ENCODE results near the gene PALM. TPM values are rescaled to one million over a fixed set of nuclear protein-coding genes. Genes with fewer than 3 reads are reported as not detected.
A peak's percentile ranks its signal among the peaks of the same experiment; 100 is the strongest.

PALM gene
- total RNA-seq, 1 experiment from 2014 or later, result 49.6 TPM

- no peak for DNase-seq (ENCODE audit: low spot score)
- in situ Hi-C loops (cut with HindIII; ENCODE audit: low sequenced_read_pairs), result no loop called here
These were observed 56.5 kb downstream of the PALM start for GRCh38 chr19:765179-765738.

GRCh38 chr19:768424-768823 lies 59.7 kb downstream of the PALM start:
- no peak for DNase-seq (ENCODE audit: low spot score)
- in situ Hi-C loops (cut with HindIII; ENCODE audit: low sequenced_read_pairs), result no loop called here

- in situ Hi-C loops (cut with HindIII; ENCODE audit: low sequenced_read_pairs), result no loop called here
- no peak for DNase-seq (ENCODE audit: low spot score)
These were observed 60.9 kb downstream of the PALM start for GRCh38 chr19:769616-770015.

GRCh38 chr19:771332-771785 lies 62.6 kb downstream of the PALM start:
- DNase-seq (ENCODE audit: low spot score), result peak; percentile 31
- in situ Hi-C loops (cut with HindIII; ENCODE audit: low sequenced_read_pairs), result no loop called here

GRCh38 chr19:772063-772462 lies 63.3 kb downstream of the PALM start:
- in situ Hi-C loops (cut with HindIII; ENCODE audit: low sequenced_read_pairs), result no loop called here
- no peak for DNase-seq (ENCODE audit: low spot score)

GRCh38 chr19:772730-773436 lies 64.1 kb downstream of the PALM start:
- DNase-seq (ENCODE audit: low spot score), result peak; percentile 29
- in situ Hi-C loops (cut with HindIII; ENCODE audit: low sequenced_read_pairs), result no loop called here

- in situ Hi-C loops (cut with HindIII; ENCODE audit: low sequenced_read_pairs), result no loop called here
These were observed 67.8 kb downstream of the PALM start for GRCh38 chr19:776549-776948.

GRCh38 chr19:778910-779653 lies 70.3 kb downstream of the PALM start:
- DNase-seq (ENCODE audit: low spot score), result no peak
- in situ Hi-C loops (cut with HindIII; ENCODE audit: low sequenced_read_pairs), result no loop called here

More at GRCh38 chr19:776549-776948, 67.8 kb downstream of the PALM start:
- no peak for DNase-seq (ENCODE audit: low spot score)

- DNase-seq (ENCODE audit: low spot score), result no peak
- in situ Hi-C loops (cut with HindIII; ENCODE audit: low sequenced_read_pairs), result no loop called here
These were observed 72.2 kb downstream of the PALM start for GRCh38 chr19:780935-781334.

GRCh38 chr19:781800-782184 lies 73.1 kb downstream of the PALM start:
- in situ Hi-C loops (cut with HindIII; ENCODE audit: low sequenced_read_pairs), result no loop called here
- DNase-seq (ENCODE audit: low spot score), result no peak

GRCh38 chr19:782185-782877 lies 73.6 kb downstream of the PALM start:
- in situ Hi-C loops (cut with HindIII; ENCODE audit: low sequenced_read_pairs), result no loop called here
- DNase-seq (ENCODE audit: low spot score), result no peak

GRCh38 chr19:782878-783668 lies 74.3 kb downstream of the PALM start:
- no peak for DNase-seq (ENCODE audit: low spot score)
- in situ Hi-C loops (cut with HindIII; ENCODE audit: low sequenced_read_pairs), result no loop called here

- DNase-seq (ENCODE audit: low spot score), result no peak
- in situ Hi-C loops (cut with HindIII; ENCODE audit: low sequenced_read_pairs), result no loop called here
These were observed 75.8 kb downstream of the PALM start for GRCh38 chr19:784541-784940.

- in situ Hi-C loops (cut with HindIII; ENCODE audit: low sequenced_read_pairs), result no loop called here
- DNase-seq (ENCODE audit: low spot score), result no peak
These were observed 78.8 kb downstream of the PALM start for GRCh38 chr19:787536-787935.

- in situ Hi-C loops (cut with HindIII; ENCODE audit: low sequenced_read_pairs), result no loop called here
- no peak for DNase-seq (ENCODE audit: low spot score)
These were observed 79.9 kb downstream of the PALM start for GRCh38 chr19:788686-788982.

- in situ Hi-C loops (cut with HindIII; ENCODE audit: low sequenced_read_pairs), result no loop called here
These were observed 80.4 kb downstream of the PALM start for GRCh38 chr19:788983-789700.

GRCh38 chr19:789701-790060 lies 80.9 kb downstream of the PALM start:
- in situ Hi-C loops (cut with HindIII; ENCODE audit: low sequenced_read_pairs), result no loop called here
- DNase-seq (ENCODE audit: low spot score), result no peak

More at GRCh38 chr19:788983-789700, 80.4 kb downstream of the PALM start:
- DNase-seq (ENCODE audit: low spot score), result no peak

GRCh38 chr19:791007-791566 lies 82.4 kb downstream of the PALM start:
- in situ Hi-C loops (cut with HindIII; ENCODE audit: low sequenced_read_pairs), result no loop called here
- no peak for DNase-seq (ENCODE audit: low spot score)

All from G401 (cell line).